Smooth muscle cell (in vitro differentiated cells): ENCODE measurements around the gene ZBED6. TPM values are rescaled to one million over a fixed set of nuclear protein-coding genes. Genes with fewer than 3 reads are reported as not detected.

Experiments used
- DNase-seq: peaks from one replicate; lab custom pipeline; 2025; ENCODE audit not compliant: unreplicated experiment; lab: John Stamatoyannopoulos, UW
- H2AFZ ChIP-seq: fragments of 200-600 bp; sonication (generic); 2 replicates; pipeline ENCODE4 v1.6.0; 2016; ENCODE audit warnings: antibody characterized with exemption, low read depth, mild to moderate bottlenecking
- H3F3A ChIP-seq: fragments of 200-600 bp; sonication (generic); 2 replicates; pipeline ENCODE4 v1.6.0; 2017; ENCODE audit warnings: antibody characterized with exemption, low read depth
- H3K27ac ChIP-seq: fragments of 200-600 bp; sonication (generic); 2 replicates; pipeline ENCODE4 v1.5.1; 2016; ENCODE audit warnings: low read depth, mild to moderate bottlenecking
- H3K27me3 ChIP-seq: fragments of 200-600 bp; sonication (generic); 2 replicates; pipeline ENCODE4 v1.6.1; 2016; ENCODE audit warnings: low read depth, mild to moderate bottlenecking
- H3K36me3 ChIP-seq: fragments of 200-600 bp; sonication (generic); 2 replicates; pipeline ENCODE4 v1.5.1; 2016; ENCODE audit warnings: low read depth
- H3K4me1 ChIP-seq: fragments of 200-600 bp; sonication (generic); 2 replicates; pipeline ENCODE4 v1.5.1; 2016; ENCODE audit warnings: low read depth
- H3K4me2 ChIP-seq: fragments of 200-600 bp; sonication (generic); 2 replicates; pipeline ENCODE4 v1.6.0; 2016; ENCODE audit warnings: mild to moderate bottlenecking
- H3K4me3 ChIP-seq: fragments of 200-600 bp; sonication (generic); 2 replicates; pipeline ENCODE4 v1.5.1; 2016; ENCODE audit warnings: mild to moderate bottlenecking
- H3K79me2 ChIP-seq: fragments of 200-600 bp; sonication (generic); 2 replicates; pipeline ENCODE4 v1.6.0; 2016; ENCODE audit warnings: low read depth, mild to moderate bottlenecking
- H3K9ac ChIP-seq: fragments of 200-600 bp; sonication (generic); 2 replicates; pipeline ENCODE4 v1.6.0; 2016; ENCODE audit warnings: low read depth
- H3K9me3 ChIP-seq: fragments of 200-600 bp; sonication (generic); replicated peaks from 2 replicates; pipeline ENCODE4 v1.5.1; 2016; ENCODE audit warnings: low read depth
- H4K20me1 ChIP-seq: fragments of 200-600 bp; sonication (generic); 2 replicates; pipeline ENCODE4 v1.6.0; 2016; ENCODE audit warnings: low read depth
- CTCF ChIP-seq: fragments of 200-600 bp; sonication (generic); IDR thresholded peaks from 2 replicates; pipeline ENCODE4 v1.5.1; 2017; ENCODE audit warnings: borderline replicate concordance, mild to moderate bottlenecking, antibody characterized with exemption; ENCODE audit not compliant: insufficient read depth, poor library complexity, severe bottlenecking
- WGBS: methylation state at CpG from one replicate; pipeline ENCODE4 v1.1.7; 2016; ENCODE audit warnings: low lambda C conversion rate; 5-methylcytosine and 5-hydroxymethylcytosine counted together
- polyA plus RNA-seq: library from polyadenylated mRNA; unstranded; fragments of >200 nt; fragmentation: Nextera tagmentation; extraction: Ambion mirVana; gene quantifications from 2 replicates; pipeline ENCODE4 v1.2.1, GENCODE V29; 2016
- total RNA-seq: library from RNA; depleted of rRNA; stranded (reverse); fragments of >200 nt; gene quantifications from 2 replicates; pipeline ENCODE4 v1.2.3, GENCODE V29; 2014

ZBED6 gene
- total and polyA plus RNA-seq, 2 experiments from 2014 or later: 1.9 to 32.0 TPM

GRCh38 chr1:203763505-203763904 lies 31.9 kb upstream of the ZBED6 start:
- TF ChIP-seq CTCF: no peak
- no peaks in the 10 kb centered on the region for H3K9me3 ChIP-seq
- no peaks in the 10 kb centered on the region for H3K27me3 ChIP-seq
- no peaks in the 10 kb centered on the region for H3K4me1 ChIP-seq
- H3F3A ChIP-seq: peaks cover 4% of the 10 kb centered on the region
- H3K79me2 ChIP-seq: no peaks in the 10 kb centered on the region
- WGBS: 94% methylated on average over 1 of the region's 1 CpG
- H3K4me2 ChIP-seq: no peak overlapping the region
- no peaks in the 10 kb centered on the region for H3K36me3 ChIP-seq
- H3K27ac ChIP-seq: no peak overlapping the region
- H2AFZ ChIP-seq: no peak overlapping the region
- H3K9ac ChIP-seq: no peak overlapping the region
- H3K4me3 ChIP-seq: no peak overlapping the region
- H4K20me1 ChIP-seq: no peaks in the 10 kb centered on the region
- no peak for DNase-seq

GRCh38 chr1:203764105-203765028 lies 31.1 kb upstream of the ZBED6 start:
- Histone ChIP-seq H3K4me2 (no peak overlapping the region), H4K20me1 (no peaks in the 10 kb centered on the region), H3F3A (peaks cover 3% of the 10 kb centered on the region), H3K36me3 (no peaks in the 10 kb centered on the region), H3K4me3 (no peak overlapping the region), H3K9ac (no peak overlapping the region), H3K79me2 (no peaks in the 10 kb centered on the region), H3K27me3 (no peaks in the 10 kb centered on the region), H3K27ac (no peak overlapping the region), H3K4me1 (no peaks in the 10 kb centered on the region), H2AFZ (no peak overlapping the region), H3K9me3 (no peaks in the 10 kb centered on the region)
- 88% methylated on average over 3 of the region's 3 CpGs for WGBS
- no peak for DNase-seq
- no peak for TF ChIP-seq CTCF

- no peaks in the 10 kb centered on the region for H3K9me3 ChIP-seq
- no peak within 1 kb of the TSS for H2AFZ ChIP-seq
- no peaks in the 10 kb centered on the region for H3K36me3 ChIP-seq
- no peak for DNase-seq
- WGBS: 81% methylated on average over 16 of the region's 16 CpGs
- no peaks in the 10 kb centered on the region for H4K20me1 ChIP-seq
- no peak within 1 kb of the TSS for H3K4me3 ChIP-seq
- H3K4me2 ChIP-seq: no peak within 1 kb of the TSS
- no peak for TF ChIP-seq CTCF
- H3K79me2 ChIP-seq: no peaks in the 10 kb centered on the region
- no peak within 1 kb of the TSS for H3K27ac ChIP-seq
- H3F3A ChIP-seq: no peaks in the 10 kb centered on the region
- H3K27me3 ChIP-seq: no peaks in the 10 kb centered on the region
- no peak within 1 kb of the TSS for H3K9ac ChIP-seq
- H3K4me1 ChIP-seq: no peaks in the 10 kb centered on the region
Observed at GRCh38 chr1:203765029-203765837, 30.2 kb upstream of the ZBED6 start, which contains the start of gene LAX1. LAX1 (plus strand) TSS chr1:203765183; CDS start chr1:203765566, 383 bp downstream.
